ENCODE data around the gene RBM47. TPM values are rescaled to one million over a fixed set of nuclear protein-coding genes. Genes with fewer than 3 reads are reported as not detected.
"Not testable (repeated sequence)": the region's sequence is repeated elsewhere in the genome, so short reads cannot be mapped to it uniquely, and the experiment has no call there.

RBM47 gene
- total RNA-seq, 2 experiments from 2014 or later, result 0.27 to 0.92 TPM

DNA sequence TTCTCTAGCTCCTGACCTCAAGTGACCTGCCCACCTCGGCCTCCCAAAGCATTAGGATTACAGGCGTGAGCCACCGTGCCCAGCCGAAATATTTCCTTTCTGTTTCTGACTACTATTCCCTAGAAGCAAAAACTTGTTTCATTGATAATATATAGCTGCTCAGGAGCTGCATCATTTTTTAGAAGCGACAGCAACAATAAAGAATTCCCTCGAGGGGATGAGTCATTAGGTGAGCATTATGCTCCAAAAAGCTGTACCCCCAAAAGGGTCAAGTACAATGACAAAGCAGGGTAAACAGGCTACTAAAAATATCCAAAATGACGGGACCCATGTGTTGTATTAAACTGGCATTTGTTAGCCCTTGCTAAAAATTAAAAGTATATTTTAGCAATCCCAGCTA lies 67.0 kb downstream of the RBM47 start:
- no peaks in the 10 kb centered on the region for H3K4me1 ChIP-seq (ENCODE audit: insufficient read depth, low read length)
- no peaks in the 10 kb centered on the region for H3K9me3 ChIP-seq (ENCODE audit: control insufficient read depth in 1 of 2, insufficient read depth in 1 of 2, low read length in 2 of 2)
- no peak for ATAC-seq (ENCODE audit: poor library complexity)
- no peak overlapping the region for H3K4me3 ChIP-seq (ENCODE audit: low read length)
- DNase-seq, result no peak
- Mint-ChIP-seq H3K4me3 (no peak overlapping the region), H3K27ac (no peak overlapping the region), H3K27me3 (no peaks in the 10 kb centered on the region), H3K36me3 (ENCODE audit: low read depth) (no peaks in the 10 kb centered on the region), H3K9me3 (no peaks in the 10 kb centered on the region), H3K4me1 (ENCODE audit: low read depth) (no peaks in the 10 kb centered on the region)
- TF ChIP-seq CTCF (IDR thresholded peaks at IDR 0.05), result no peak
- intact Hi-C loops (cut with DNase I, micrococcal nuclease), result no loop called here
- H3K27ac ChIP-seq (ENCODE audit: low read depth in 1 of 2, low read length in 2 of 2), result no peak overlapping the region
- CTCF ChIA-PET, result no interaction called here
- no peaks in the 10 kb centered on the region for H3K27me3 ChIP-seq (ENCODE audit: control insufficient read depth in 1 of 2, insufficient read depth in 2 of 2, low read length in 2 of 2)
- POLR2A ChIA-PET, result no interaction called here
- H3K36me3 ChIP-seq (ENCODE audit: insufficient read depth, low read length), result no peaks in the 10 kb centered on the region

- Histone ChIP-seq H3K9me3 (ENCODE audit: control insufficient read depth in 1 of 2, insufficient read depth in 1 of 2, low read length in 2 of 2) (no peaks in the 10 kb centered on the region), H3K4me1 (ENCODE audit: insufficient read depth, low read length) (no peaks in the 10 kb centered on the region), H3K27me3 (ENCODE audit: control insufficient read depth in 1 of 2, insufficient read depth in 2 of 2, low read length in 2 of 2) (no peaks in the 10 kb centered on the region), H3K4me3 (ENCODE audit: low read length) (no peak overlapping the region), H3K27ac (ENCODE audit: low read depth in 1 of 2, low read length in 2 of 2) (no peak overlapping the region), H3K36me3 (ENCODE audit: insufficient read depth, low read length) (no peaks in the 10 kb centered on the region)
- TF ChIP-seq CTCF (IDR thresholded peaks at IDR 0.05), result no peak
- H3K9me3 Mint-ChIP-seq, result no peaks in the 10 kb centered on the region
- no peaks in the 10 kb centered on the region for H3K4me1 Mint-ChIP-seq (ENCODE audit: low read depth)
- no peak overlapping the region for H3K4me3 Mint-ChIP-seq
- H3K36me3 Mint-ChIP-seq (ENCODE audit: low read depth), result no peaks in the 10 kb centered on the region
- H3K27ac Mint-ChIP-seq, result no peak overlapping the region
- no peaks in the 10 kb centered on the region for H3K27me3 Mint-ChIP-seq
- no peak for ATAC-seq (ENCODE audit: poor library complexity)
- intact Hi-C loops (cut with DNase I, micrococcal nuclease), result no loop called here
- peak in 1 of 14 experiments; percentile 37 for DNase-seq
- CTCF ChIA-PET, result no interaction called here
- POLR2A ChIA-PET, result no interaction called here
These were observed 67.5 kb downstream of the RBM47 start for GRCh38 chr4:40562208-40562607.

- intact Hi-C loops (cut with DNase I, micrococcal nuclease); H3K27ac Mint-ChIP-seq; H3K27me3 Mint-ChIP-seq; H3K9me3 ChIP-seq (ENCODE audit: control insufficient read depth in 1 of 2, insufficient read depth in 1 of 2, low read length in 2 of 2); H3K4me1 ChIP-seq (ENCODE audit: insufficient read depth, low read length); CTCF ChIA-PET; H3K36me3 ChIP-seq (ENCODE audit: insufficient read depth, low read length); H3K27ac ChIP-seq (ENCODE audit: low read depth in 1 of 2, low read length in 2 of 2); H3K27me3 ChIP-seq (ENCODE audit: control insufficient read depth in 1 of 2, insufficient read depth in 2 of 2, low read length in 2 of 2); H3K4me3 ChIP-seq (ENCODE audit: low read length); POLR2A ChIA-PET; ATAC-seq (ENCODE audit: poor library complexity); H3K4me3 Mint-ChIP-seq; H3K4me1 Mint-ChIP-seq (ENCODE audit: low read depth); H3K9me3 Mint-ChIP-seq; H3K36me3 Mint-ChIP-seq (ENCODE audit: low read depth): not testable (repeated sequence)
- peak in 1 of 14 experiments; percentile 20 for DNase-seq
These were observed 68.0 kb downstream of the RBM47 start for GRCh38 chr4:40561543-40562177.

Data from CD4-positive, alpha-beta T cell (primary cell).